Epithelial cell of esophagus (primary cell): Measurements from ENCODE around the gene MPL.

Source experiments
- DNase-seq: peaks from one replicate; pipeline ENCODE4 v3.0.0; 2010; ENCODE audit warnings: low read depth
- H3K4me3 ChIP-seq: 2 replicates; pipeline ENCODE4 v1.5.1; 2011; ENCODE audit warnings: mild to moderate bottlenecking, low read length, control low read depth
- TF ChIP-seq, protein P1 (sequence below): IDR thresholded peaks from 2 replicates; pipeline ENCODE4 v1.5.1; 2011; ENCODE audit warnings: low read depth, mild to moderate bottlenecking, low read length, control low read depth, inconsistent platforms; ENCODE audit not compliant: insufficient read depth; ENCODE audit errors: missing control alignments

MPL gene

GRCh38 chr1:43383449-43383848, 45.8 kb downstream of the MPL start:
- H3K4me3 ChIP-seq, result no peak overlapping the region
- no peak for DNase-seq
- TF ChIP-seq, protein P1, sequence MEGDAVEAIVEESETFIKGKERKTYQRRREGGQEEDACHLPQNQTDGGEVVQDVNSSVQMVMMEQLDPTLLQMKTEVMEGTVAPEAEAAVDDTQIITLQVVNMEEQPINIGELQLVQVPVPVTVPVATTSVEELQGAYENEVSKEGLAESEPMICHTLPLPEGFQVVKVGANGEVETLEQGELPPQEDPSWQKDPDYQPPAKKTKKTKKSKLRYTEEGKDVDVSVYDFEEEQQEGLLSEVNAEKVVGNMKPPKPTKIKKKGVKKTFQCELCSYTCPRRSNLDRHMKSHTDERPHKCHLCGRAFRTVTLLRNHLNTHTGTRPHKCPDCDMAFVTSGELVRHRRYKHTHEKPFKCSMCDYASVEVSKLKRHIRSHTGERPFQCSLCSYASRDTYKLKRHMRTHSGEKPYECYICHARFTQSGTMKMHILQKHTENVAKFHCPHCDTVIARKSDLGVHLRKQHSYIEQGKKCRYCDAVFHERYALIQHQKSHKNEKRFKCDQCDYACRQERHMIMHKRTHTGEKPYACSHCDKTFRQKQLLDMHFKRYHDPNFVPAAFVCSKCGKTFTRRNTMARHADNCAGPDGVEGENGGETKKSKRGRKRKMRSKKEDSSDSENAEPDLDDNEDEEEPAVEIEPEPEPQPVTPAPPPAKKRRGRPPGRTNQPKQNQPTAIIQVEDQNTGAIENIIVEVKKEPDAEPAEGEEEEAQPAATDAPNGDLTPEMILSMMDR, result peak; percentile 24

DNA sequence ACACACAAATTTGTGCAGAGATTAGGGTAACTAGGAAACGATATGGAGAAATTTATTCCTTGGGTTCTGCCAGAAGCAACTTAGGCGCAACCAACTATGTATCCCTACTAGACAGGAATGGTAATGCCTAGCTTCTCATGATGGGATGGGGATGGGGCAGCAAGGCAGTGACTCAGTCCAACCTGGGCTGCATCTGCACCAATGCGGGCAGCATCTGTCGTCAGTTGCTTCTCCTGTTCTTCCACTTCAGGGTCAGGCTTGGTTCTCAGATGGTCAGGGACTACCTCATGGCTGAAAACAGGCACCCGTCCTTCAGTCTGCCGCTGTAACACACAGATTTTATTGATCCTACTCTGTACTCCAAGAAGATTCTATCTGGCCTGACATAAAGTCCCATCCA, 49.1 kb downstream of the MPL start:
- DNase-seq, result no peak
- TF ChIP-seq, protein P1, result no peak
- no peak overlapping the region for H3K4me3 ChIP-seq

GRCh38 chr1:43387976-43388599, 50.5 kb downstream of the MPL start:
- TF ChIP-seq, protein P1, result no peak
- peak overlapping the region; percentile 86 for H3K4me3 ChIP-seq

DNA sequence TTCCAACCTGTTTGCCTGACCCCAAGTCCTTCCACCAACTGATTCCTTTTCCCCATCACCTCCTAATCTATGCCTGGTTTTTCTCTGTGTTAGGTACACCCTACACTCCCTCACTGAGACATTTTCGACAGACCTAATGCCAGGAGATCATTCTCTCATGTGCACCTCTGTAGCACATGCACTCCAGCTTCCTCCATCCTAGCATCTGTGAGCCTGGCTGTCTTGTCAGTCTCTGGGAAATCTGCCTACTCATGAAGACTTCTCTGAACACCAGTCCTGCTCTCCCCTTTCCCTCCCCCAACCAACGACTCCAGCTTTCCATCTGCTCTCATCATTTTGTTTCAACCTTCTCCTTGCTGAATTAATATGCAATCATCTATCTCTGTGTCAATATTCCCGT, 51.0 kb downstream of the MPL start:
- peak overlapping the region; percentile 86 for H3K4me3 ChIP-seq
- TF ChIP-seq, protein P1, result no peak
- no peak for DNase-seq

More at GRCh38 chr1:43387976-43388599, 50.5 kb downstream of the MPL start:
- peak; percentile 93 for DNase-seq

GRCh38 chr1:43389326-43390313, 52.0 kb downstream of the MPL start, which contains the start of the genes MED8 and SZT2:
MED8 (minus strand) TSS chr1:43389800; CDS start chr1:43389764, 36 bp downstream.
SZT2 (plus strand) TSS chr1:43389899; CDS start chr1:43389969, 70 bp downstream.
- DNase-seq, result peak; percentile 90
- peak within 1 kb of the TSS; percentile 86 for H3K4me3 ChIP-seq
- TF ChIP-seq, protein P1, result no peak

GRCh38 chr1:43392702-43393101, 55.1 kb downstream of the MPL start:
- TF ChIP-seq, protein P1, result no peak
- no peak for DNase-seq

More at GRCh38 chr1:43392702-43393101, 55.1 kb downstream of the MPL start:
- no peak overlapping the region for H3K4me3 ChIP-seq
